Adrenal gland (tissue), 5 donors: Measurements from ENCODE around the gene CETN3.

Source experiments
- CTCF ChIP-seq, 6 experiments: fragments of 450-650 bp in 4 of 6; fragments of 200-600 bp in 2 of 6; sonication (generic) in 1 of 6; IDR thresholded peaks; 1 replicate in 5 of 6; 2 replicates in 1 of 6; pipeline versions ENCODE4 v1.5.1 to v1.8.0; 2016 to 2021; ENCODE audit warnings: antibody characterized with exemption in 6 of 6, mild to moderate bottlenecking in 2 of 6, moderate library complexity in 1 of 6
- POLR2A ChIP-seq, 2 donors: fragments of 450-650 bp; IDR thresholded peaks; one replicate each; pipeline ENCODE4 v1.6.1; 2017; ENCODE audit warnings: antibody characterized with exemption in 2 of 2, mild to moderate bottlenecking in 2 of 2, moderate library complexity in 1 of 2
- donor health status: DM: no; HTN: no; CAD: no.

GRCh38 chr5:90418214-90418613, 8.7 kb upstream of the CETN3 start:
- TF ChIP-seq CTCF (IDR thresholded peaks at IDR 0.05) (no peak), POLR2A (IDR thresholded peaks at IDR 0.05) (no peak)
